Measurements from ENCODE around the gene EGFL8.

- no peak for TF ChIP-seq CTCF (IDR thresholded peaks at IDR 0.05 in 4 of 5, conservative IDR thresholded peaks at IDR 0.05 in 1 of 5)
- TF ChIP-seq POLR2A (IDR thresholded peaks at IDR 0.05), result no peak
These were observed 36.5 kb downstream of the EGFL8 start for GRCh38 chr6:32200711-32201475.
